ENCODE measurements around the gene CRIP2.

DNA sequence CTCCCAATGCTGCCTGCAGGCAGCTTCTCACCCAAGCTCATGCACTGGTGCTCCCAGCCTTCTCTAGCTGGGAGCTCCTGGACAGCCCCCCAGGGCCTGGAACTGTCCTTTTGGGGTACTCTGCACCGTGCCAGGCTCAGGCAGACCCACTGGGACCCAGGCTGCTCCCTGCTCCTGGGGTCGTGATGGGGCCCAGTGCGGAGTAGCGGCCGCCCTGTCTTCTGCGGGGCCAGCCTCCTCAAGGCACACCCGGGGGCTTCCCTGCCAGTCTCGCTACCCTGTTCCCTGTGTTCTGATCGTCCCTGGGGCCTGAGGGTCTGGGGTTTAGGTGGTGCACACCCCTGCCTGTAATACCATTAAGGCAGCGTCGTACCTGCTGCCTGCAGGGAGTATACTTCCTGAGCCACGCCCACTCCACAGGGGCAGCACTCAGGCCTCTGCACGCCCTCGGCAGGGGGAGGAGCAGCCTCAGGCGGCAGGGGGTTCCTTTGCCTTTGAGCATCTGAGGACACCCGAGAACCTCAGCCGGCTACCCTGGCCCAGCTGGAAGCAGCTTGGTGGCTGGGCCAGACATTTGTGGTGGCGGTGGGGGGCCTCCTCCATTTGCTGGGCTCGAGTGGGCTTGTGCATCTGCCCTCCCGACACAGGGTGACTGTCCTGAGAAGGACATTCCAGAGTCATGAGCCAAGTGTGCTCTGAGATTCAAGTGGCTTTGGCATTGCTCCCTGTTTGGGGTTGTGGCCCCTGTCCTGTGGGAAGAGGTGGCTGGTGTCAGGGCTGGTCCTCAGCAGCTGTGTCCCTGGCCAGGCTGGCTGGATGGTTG is 9.2 kb upstream of the CRIP2 start:
- TF ChIP-seq, protein P1, sequence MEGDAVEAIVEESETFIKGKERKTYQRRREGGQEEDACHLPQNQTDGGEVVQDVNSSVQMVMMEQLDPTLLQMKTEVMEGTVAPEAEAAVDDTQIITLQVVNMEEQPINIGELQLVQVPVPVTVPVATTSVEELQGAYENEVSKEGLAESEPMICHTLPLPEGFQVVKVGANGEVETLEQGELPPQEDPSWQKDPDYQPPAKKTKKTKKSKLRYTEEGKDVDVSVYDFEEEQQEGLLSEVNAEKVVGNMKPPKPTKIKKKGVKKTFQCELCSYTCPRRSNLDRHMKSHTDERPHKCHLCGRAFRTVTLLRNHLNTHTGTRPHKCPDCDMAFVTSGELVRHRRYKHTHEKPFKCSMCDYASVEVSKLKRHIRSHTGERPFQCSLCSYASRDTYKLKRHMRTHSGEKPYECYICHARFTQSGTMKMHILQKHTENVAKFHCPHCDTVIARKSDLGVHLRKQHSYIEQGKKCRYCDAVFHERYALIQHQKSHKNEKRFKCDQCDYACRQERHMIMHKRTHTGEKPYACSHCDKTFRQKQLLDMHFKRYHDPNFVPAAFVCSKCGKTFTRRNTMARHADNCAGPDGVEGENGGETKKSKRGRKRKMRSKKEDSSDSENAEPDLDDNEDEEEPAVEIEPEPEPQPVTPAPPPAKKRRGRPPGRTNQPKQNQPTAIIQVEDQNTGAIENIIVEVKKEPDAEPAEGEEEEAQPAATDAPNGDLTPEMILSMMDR (conservative IDR thresholded peaks at IDR 0.05; ENCODE audit: low read depth, low read length), result no peak
- TF ChIP-seq, protein P2, sequence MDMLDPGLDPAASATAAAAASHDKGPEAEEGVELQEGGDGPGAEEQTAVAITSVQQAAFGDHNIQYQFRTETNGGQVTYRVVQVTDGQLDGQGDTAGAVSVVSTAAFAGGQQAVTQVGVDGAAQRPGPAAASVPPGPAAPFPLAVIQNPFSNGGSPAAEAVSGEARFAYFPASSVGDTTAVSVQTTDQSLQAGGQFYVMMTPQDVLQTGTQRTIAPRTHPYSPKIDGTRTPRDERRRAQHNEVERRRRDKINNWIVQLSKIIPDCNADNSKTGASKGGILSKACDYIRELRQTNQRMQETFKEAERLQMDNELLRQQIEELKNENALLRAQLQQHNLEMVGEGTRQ (IDR thresholded peaks at IDR 0.05; ENCODE audit: low read depth, low read length), result no peak
- TF ChIP-seq CEBPB (IDR thresholded peaks at IDR 0.05; ENCODE audit: low read depth, low read length) (no peak), RAD21 (IDR thresholded peaks at IDR 0.05; ENCODE audit: low read length) (no peak)
